ENCODE data around the gene AFAP1.

AFAP1 gene

DNA sequence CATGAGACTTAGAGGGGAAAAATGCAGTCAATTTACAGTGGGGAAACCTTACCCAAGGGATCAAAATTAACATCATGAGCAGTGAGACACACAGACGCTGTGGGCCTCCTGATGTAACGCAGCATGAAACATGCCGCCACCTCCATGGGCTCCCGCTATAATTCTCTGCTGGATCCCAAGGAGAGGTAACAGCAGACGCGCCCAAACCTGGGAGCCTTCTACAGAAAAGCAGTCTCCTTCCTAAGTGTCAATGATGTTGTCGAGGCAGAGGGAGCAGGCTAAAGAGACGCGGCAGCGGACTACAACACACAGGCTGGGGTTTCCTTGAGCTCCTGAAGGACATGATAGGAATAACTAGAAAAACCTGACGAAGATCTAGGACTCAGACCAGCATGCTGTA is 142.3 kb downstream of the AFAP1 start:
- Histone ChIP-seq H3K4me1 (no peaks in the 10 kb centered on the region), H3K4me3 (ENCODE audit: low read depth, low read length) (no peak overlapping the region), H3K27me3 (no peaks in the 10 kb centered on the region), H3K36me3 (peaks cover 67% of the 10 kb centered on the region), H3K9me3 (peaks cover 3% of the 10 kb centered on the region; the same call in 1 of the 2 replicates)
- TF ChIP-seq, protein P1, sequence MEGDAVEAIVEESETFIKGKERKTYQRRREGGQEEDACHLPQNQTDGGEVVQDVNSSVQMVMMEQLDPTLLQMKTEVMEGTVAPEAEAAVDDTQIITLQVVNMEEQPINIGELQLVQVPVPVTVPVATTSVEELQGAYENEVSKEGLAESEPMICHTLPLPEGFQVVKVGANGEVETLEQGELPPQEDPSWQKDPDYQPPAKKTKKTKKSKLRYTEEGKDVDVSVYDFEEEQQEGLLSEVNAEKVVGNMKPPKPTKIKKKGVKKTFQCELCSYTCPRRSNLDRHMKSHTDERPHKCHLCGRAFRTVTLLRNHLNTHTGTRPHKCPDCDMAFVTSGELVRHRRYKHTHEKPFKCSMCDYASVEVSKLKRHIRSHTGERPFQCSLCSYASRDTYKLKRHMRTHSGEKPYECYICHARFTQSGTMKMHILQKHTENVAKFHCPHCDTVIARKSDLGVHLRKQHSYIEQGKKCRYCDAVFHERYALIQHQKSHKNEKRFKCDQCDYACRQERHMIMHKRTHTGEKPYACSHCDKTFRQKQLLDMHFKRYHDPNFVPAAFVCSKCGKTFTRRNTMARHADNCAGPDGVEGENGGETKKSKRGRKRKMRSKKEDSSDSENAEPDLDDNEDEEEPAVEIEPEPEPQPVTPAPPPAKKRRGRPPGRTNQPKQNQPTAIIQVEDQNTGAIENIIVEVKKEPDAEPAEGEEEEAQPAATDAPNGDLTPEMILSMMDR (IDR thresholded peaks at IDR 0.05; ENCODE audit: low read depth, low read length) = no peak
- DNase-seq = no peak

DNA sequence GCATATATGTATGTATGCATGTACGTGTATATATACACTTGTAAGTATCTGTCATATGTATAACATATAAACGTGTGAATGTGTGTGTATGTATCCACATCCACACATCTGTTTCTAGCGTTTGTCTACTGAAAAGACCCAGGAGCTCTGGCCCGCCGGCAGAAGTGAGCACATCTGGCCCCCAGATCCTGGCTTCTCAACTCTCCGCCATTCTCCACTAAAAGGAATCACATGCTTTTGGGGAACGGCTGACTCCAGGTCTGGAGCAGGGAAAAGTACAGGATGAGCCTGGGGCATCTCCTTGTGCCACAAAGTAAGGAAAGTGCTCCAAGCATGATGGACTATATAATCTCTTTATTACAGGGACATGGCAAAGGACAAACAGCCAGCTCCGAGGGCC is 143.7 kb downstream of the AFAP1 start:
- H3K27me3 ChIP-seq = no peaks in the 10 kb centered on the region
- no peak overlapping the region for H3K4me3 ChIP-seq (ENCODE audit: low read depth, low read length)
- DNase-seq = no peak
- TF ChIP-seq, protein P1 (IDR thresholded peaks at IDR 0.05; ENCODE audit: low read depth, low read length) = no peak
- H3K4me1 ChIP-seq = no peaks in the 10 kb centered on the region
- H3K36me3 ChIP-seq = peaks cover 76% of the 10 kb centered on the region
- H3K9me3 ChIP-seq = peaks cover 3% of the 10 kb centered on the region; the same call in 1 of the 2 replicates

DNA sequence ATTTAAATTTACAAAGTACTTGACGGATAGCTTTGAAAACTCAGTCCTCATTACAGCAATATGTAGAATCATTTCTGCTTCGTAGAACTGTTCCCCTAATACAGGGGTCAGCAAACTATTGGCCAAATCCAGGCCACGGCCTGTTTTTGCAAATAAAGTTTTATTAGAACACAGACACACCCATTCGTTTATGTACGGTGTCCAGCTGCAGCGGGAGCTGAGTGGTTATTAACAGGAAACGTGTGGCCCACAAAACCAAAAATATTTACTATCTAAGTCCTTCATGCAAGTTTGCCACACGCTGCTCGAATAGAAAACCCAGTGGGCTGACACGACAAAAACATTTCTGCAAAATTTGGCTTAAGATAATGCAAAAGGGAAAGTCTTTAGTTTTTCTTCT is 146.5 kb downstream of the AFAP1 start:
- H3K4me1 ChIP-seq = no peaks in the 10 kb centered on the region
- no peak for DNase-seq
- no peaks in the 10 kb centered on the region for H3K9me3 ChIP-seq
- no peak overlapping the region for H3K4me3 ChIP-seq (ENCODE audit: low read depth, low read length)
- no peaks in the 10 kb centered on the region for H3K27me3 ChIP-seq
- peaks cover 57% of the 10 kb centered on the region for H3K36me3 ChIP-seq
- TF ChIP-seq, protein P1 (IDR thresholded peaks at IDR 0.05; ENCODE audit: low read depth, low read length) = no peak

DNA sequence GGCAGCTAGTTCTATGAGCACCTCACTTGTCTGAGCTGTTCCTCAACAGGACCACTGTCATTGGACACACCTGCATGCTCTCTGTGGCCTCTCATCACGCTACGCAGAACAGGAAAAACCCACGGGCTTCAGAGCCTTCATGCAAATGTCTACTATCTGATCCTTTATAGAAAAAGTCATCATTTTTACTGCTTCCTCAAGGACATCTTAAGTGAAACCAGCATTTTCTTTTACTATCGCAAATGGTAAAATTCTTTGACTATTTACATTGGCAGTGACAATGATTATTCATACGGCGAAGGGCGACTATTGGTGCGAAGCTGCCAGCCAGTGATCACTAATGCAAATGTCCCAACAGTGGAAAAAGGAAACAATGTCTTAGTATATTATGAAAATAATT is 147.0 kb downstream of the AFAP1 start:
- DNase-seq = no peak
- TF ChIP-seq, protein P1 (IDR thresholded peaks at IDR 0.05; ENCODE audit: low read depth, low read length) = no peak
- peaks cover 60% of the 10 kb centered on the region for H3K36me3 ChIP-seq
- H3K4me1 ChIP-seq = no peaks in the 10 kb centered on the region
- H3K4me3 ChIP-seq (ENCODE audit: low read depth, low read length) = no peak overlapping the region
- H3K27me3 ChIP-seq = no peaks in the 10 kb centered on the region
- H3K9me3 ChIP-seq = no peaks in the 10 kb centered on the region

DNA sequence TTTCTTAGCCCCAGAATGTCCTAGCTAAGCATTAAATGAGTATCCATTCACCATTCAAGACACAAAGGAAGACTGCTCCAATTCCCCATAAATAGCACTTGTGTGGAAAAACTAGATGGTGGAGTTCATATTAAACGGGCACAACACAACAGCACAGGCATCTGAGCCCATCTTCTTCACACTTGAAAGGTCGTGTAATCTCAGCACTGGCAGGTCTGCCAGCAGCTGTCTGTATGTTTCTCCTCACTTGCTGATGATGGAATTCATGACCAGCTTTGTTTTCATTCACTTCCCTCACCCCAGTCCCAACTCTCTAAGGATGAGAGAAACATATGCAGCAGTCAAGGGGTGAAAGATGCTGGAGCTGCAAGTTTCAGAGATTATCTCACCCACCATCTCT is 148.7 kb downstream of the AFAP1 start:
- Histone ChIP-seq H3K4me3 (ENCODE audit: low read depth, low read length) (no peak overlapping the region), H3K36me3 (peaks cover 66% of the 10 kb centered on the region), H3K27me3 (no peaks in the 10 kb centered on the region), H3K4me1 (no peaks in the 10 kb centered on the region), H3K9me3 (no peaks in the 10 kb centered on the region)
- TF ChIP-seq, protein P1 (IDR thresholded peaks at IDR 0.05; ENCODE audit: low read depth, low read length) = no peak
- no peak for DNase-seq

DNA sequence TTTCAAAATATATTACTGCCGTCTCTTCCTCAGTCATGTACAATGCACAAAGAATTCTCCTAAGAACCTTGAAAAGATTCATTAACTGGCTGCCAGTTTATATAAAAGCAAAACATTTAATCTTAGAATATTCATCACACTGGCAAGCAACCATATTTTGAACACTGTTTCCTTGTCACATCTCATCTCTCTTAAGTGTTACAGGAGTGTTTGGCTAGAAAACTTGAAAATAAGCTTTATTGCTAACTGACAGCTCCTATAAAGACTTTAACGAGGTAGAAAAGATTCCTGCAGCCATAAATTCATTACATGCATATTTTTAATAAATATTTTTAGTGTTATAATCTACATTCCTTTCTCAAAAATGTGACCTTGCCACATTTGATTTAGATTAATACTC is 149.6 kb downstream of the AFAP1 start:
- Histone ChIP-seq H3K4me3 (ENCODE audit: low read depth, low read length) (no peak overlapping the region), H3K4me1 (peaks cover 3% of the 10 kb centered on the region; the same call in 1 of the 2 replicates), H3K27me3 (no peaks in the 10 kb centered on the region), H3K9me3 (no peaks in the 10 kb centered on the region), H3K36me3 (peaks cover 66% of the 10 kb centered on the region)
- TF ChIP-seq, protein P1 (IDR thresholded peaks at IDR 0.05; ENCODE audit: low read depth, low read length) = no peak
- no peak for DNase-seq

All from BE2C (cell line).